LoVo (cell line): ENCODE data around the gene GSS.

Experiments used
- DNase-seq: peaks from one replicate; pipeline ENCODE4 v3.0.0-alpha.2; 2016; ENCODE audit warnings: low spot score

GSS gene

GRCh38 chr20:34993941-34994508, 38.4 kb upstream of the GSS start:
- no peak for DNase-seq

- DNase-seq: no peak
Observed at GRCh38 chr20:34992751-34993417, 37.3 kb upstream of the GSS start.

DNA sequence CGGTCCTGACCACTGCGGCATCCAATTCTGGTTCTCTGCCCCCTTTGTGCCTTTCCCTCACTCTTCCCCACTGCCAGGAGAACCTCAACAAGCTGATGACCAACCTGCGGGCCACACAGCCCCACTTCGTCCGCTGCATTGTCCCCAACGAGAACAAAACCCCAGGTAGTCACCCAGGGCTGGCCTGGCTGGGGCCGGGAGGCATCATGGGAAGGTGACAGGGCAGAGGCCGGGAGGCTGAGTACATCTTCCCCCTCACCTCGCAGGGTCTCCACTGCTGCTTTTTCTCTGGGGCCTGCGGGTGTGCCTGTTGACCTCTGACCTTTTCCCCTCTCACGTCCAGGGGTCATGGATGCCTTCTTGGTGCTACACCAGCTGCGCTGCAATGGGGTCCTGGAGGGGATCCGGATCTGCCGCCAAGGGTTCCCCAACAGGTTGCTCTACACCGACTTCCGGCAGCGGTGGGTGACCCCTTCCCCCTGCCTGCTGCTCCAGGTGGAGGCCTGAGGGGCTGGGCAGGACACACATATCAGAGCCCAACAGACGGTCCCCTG, 35.1 kb upstream of the GSS start:
- no peak for DNase-seq

DNA sequence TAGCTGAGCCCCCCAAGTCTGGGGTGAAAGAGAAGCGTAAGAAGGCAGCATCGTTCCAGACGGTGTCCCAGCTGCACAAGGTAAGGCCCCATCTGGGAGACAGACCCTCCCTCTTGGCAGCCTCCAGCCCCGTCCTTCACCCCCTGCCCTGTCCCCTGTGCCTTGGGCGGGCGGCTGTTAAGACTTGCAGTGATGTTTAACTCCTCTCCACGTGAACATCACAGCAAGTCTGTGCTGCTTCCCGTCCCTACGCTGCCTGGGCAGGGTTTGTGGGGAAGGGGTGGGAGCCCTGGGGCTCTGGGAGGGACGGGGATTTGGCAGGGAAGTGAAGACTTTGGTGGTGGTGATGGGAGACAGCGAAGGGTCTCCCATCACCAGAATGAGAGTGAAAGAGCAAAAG, 34.6 kb upstream of the GSS start:
- no peak for DNase-seq

GRCh38 chr20:34989670-34990069, 34.1 kb upstream of the GSS start:
- no peak for DNase-seq

- no peak for DNase-seq
Observed at GRCh38 chr20:34989118-34989517, 33.5 kb upstream of the GSS start.

DNA sequence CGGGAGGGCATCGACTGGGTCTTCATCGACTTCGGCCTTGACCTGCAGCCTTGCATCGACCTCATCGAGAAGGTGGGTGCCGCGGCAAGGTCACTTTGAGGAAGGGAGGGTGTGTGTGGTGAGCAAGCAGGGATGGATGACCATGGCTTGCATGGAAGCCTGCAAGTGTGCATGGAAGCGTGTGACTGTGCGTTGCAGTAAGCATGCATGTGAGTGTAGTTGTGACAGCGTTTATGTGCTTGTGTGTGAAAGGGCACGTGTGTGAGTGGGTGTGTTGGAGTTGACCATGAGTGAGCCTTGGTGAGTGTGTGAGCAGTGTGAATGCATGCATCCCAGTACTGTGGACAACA, 32.6 kb upstream of the GSS start:
- DNase-seq: no peak

GRCh38 chr20:34987288-34988190, 31.9 kb upstream of the GSS start:
- no peak for DNase-seq

GRCh38 chr20:34986311-34987287, 31.0 kb upstream of the GSS start:
- DNase-seq: no peak

GRCh38 chr20:34985461-34986310, 30.1 kb upstream of the GSS start:
- DNase-seq: no peak

GRCh38 chr20:34984756-34985261, 29.2 kb upstream of the GSS start:
- DNase-seq: no peak

GRCh38 chr20:34983995-34984735, 28.6 kb upstream of the GSS start:
- no peak for DNase-seq

- DNase-seq: no peak
Observed at GRCh38 chr20:34983089-34983820, 27.6 kb upstream of the GSS start.

- no peak for DNase-seq
Observed at GRCh38 chr20:34982270-34983088, 26.9 kb upstream of the GSS start.

DNA sequence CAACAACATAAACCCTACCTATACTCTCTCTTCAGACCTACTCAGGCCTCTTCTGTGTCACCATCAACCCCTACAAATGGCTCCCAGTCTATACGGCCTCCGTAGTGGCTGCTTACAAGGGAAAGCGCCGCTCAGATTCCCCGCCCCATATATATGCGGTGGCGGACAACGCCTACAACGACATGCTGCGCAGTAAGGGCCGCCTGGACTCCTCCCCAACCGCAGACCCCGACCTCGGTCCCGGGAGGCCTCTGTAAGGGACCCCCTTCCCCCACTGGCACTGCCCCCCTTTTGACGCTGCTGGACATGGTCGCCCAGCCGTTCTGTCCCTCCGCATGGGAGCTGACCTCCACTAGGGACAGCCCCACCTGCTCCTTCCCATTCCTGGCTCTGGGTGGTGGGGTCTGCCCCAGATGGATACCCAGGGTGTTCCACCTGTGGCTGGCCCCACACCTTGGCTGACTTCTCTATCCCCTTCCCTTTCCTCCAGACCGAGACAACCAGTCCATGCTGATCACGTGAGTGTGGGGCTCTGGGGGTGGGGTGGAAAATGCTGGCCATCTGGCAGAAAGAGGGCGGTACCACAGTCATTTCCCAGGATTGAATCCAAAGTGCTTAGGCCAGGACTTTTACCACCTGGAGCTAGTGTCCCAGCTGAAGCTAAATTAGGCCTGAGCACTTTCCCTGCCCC, 25.1 kb upstream of the GSS start:
- DNase-seq: no peak

DNA sequence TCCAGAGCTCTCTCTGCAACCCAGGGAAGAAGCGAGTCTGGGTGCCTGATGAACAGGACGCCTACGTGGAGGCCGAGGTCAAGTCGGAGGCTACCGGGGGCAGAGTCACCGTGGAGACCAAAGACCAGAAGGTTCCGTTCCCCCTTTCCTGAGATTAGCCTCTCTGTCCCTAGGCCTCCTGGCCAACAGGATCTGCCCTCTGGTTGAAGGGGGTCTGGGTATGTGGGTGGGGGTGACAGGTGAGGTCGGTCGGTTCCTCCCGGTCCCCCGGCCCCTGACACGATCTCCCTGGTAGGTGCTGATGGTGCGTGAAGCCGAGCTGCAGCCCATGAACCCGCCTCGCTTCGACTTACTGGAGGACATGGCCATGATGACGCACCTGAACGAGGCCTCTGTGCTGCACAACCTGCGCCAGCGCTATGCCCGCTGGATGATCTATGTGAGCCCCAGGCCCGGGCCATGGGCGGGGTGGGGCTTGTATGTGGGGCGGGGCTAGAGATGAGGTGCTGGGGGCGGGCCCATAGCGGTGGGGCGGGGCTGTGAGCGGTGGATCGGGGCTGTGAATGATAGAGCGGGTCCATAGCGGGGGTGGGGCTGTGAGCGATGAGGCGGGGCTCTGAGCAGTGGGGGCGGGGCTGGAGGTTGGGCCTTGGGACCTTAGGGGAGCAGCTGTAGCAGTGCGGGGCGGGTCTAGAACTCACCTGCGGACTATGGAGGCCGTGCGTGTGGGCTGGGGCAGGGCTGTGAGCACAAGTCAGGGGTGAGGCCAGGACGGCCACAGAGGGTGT, 24.0 kb upstream of the GSS start:
- no peak for DNase-seq
